Kidney epithelial cell (primary cell): Measurements from ENCODE around the gene NSUN2. TPM values are rescaled to one million over a fixed set of nuclear protein-coding genes. Genes with fewer than 3 reads are reported as not detected.
"Not testable (repeated sequence)": the region's sequence is repeated elsewhere in the genome, so short reads cannot be mapped to it uniquely, and the experiment has no call there.

ENCODE experiments used
- DNase-seq: peaks from one replicate; pipeline ENCODE4 v3.0.0-alpha.2; 2010; ENCODE audit warnings: low read depth
- H3K27me3 ChIP-seq: 2 replicates; pipeline ENCODE4 v1.6.0; 2011; ENCODE audit warnings: low read length; ENCODE audit not compliant: control insufficient read depth, insufficient read depth
- H3K36me3 ChIP-seq: 2 replicates; pipeline ENCODE4 v1.5.1; 2011; ENCODE audit warnings: low read length; ENCODE audit not compliant: control insufficient read depth, insufficient read depth
- H3K4me3 ChIP-seq: 2 replicates; pipeline ENCODE4 v1.5.1; 2011; ENCODE audit warnings: low read depth, mild to moderate bottlenecking, control low read depth, low read length
- CTCF ChIP-seq: IDR thresholded peaks from 2 replicates; pipeline ENCODE4 v1.5.1; 2011; ENCODE audit warnings: mild to moderate bottlenecking, moderate library complexity, low read length, control low read depth, inconsistent platforms; ENCODE audit not compliant: insufficient read depth, poor library complexity, severe bottlenecking
- total RNA-seq: library from RNA; depleted of rRNA; stranded (reverse); fragments of >200 nt; gene quantifications from 2 replicates; pipeline ENCODE4 v1.2.3, GENCODE V29; 2015

The NSUN2 gene
- total RNA-seq, 1 donor from 2014 or later: 62.8 TPM

GRCh38 chr5:6652025-6652424 is 19.2 kb upstream of the NSUN2 start:
- H3K36me3 ChIP-seq: no peaks in the 10 kb centered on the region
- DNase-seq: no peak
- no peak for TF ChIP-seq CTCF
- H3K4me3 ChIP-seq: no peak overlapping the region
- no peaks in the 10 kb centered on the region for H3K27me3 ChIP-seq

DNA sequence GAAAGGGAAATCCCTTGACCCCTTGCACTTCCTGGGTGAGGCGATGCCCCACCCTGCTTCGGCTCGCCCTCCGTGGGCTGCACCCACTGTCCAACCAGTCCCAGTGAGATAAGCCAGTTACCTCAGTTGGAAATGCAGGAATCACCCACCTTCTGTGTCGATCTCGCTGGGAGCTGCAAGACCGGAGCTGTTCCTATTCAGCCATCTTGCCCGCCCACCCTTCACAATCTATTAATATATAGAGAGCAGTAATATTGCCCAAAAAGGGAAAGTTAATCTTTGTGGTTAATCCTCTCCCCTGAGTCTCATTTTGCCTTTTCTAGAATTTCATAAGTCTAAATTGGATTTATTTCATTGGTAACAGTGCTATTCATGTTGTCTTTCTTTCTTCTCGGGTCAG is 16.8 kb upstream of the NSUN2 start:
- Histone ChIP-seq H3K36me3 (no peaks in the 10 kb centered on the region), H3K4me3 (no peak overlapping the region), H3K27me3 (no peaks in the 10 kb centered on the region)
- DNase-seq: no peak
- TF ChIP-seq CTCF: no peak

- no peaks in the 10 kb centered on the region for H3K27me3 ChIP-seq
- H3K36me3 ChIP-seq: no peaks in the 10 kb centered on the region
- TF ChIP-seq CTCF: no peak
- H3K4me3 ChIP-seq: no peak overlapping the region
- no peak for DNase-seq
Observed at GRCh38 chr5:6649186-6649585, 16.3 kb upstream of the NSUN2 start.

DNA sequence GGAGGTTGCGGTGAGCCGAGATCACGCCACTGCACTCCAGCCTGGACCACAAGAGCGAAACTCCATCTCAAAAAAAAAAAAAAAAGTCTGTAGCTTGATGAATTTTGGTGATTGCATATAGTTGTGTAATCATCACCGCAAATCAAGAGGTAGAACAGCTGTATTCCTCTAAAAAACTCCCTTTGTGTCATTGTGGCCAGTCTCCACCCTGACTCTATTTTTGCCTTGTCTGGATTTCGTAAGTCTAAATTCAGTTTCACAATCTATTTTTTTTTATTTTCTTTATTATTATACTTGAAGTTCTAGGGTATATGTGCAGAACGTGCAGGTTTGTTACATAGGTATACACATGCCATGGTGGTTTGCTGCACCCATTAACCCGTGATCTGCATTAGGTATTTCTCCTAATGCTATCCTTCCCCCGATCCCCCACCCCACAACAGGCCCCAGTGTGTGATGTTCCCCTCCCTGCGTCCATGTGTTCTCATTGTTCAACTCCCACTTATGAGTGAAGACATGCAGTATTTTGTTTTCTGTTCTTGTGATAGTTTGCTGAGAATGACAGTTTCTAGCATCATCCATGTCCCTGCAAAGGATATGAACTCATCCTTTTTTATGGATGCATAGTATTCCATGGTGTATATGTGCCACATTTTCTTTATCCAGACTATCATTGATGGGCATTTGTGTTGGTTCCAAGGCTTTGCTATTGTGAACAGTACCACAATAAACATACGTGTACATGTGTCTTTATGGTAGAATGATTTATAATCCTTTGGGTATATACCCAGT is 12.9 kb upstream of the NSUN2 start:
- not testable (repeated sequence) for DNase-seq

DNA sequence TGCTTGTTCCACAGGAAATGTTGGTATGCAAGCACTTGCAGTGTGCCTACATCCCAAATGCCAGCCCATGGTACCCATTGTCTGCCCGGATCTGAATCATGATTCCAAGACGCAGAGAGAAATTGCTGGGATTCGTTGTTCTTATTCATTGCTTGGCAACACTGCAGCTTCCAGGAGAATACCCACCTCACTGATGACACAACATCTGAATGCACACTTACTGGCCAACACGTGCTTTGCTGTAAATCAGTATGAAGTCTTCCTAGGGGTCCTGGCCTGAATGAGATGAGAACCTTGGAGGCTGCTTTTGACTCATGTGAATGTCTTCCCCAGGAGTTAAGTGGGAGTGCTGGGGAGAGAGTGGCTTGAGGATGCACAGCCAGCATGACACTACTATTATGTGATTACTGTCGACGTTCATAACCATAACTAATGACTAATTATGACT is 12.0 kb upstream of the NSUN2 start:
- Histone ChIP-seq H3K36me3 (no peaks in the 10 kb centered on the region), H3K4me3 (no peak overlapping the region), H3K27me3 (no peaks in the 10 kb centered on the region)
- TF ChIP-seq CTCF: no peak
- no peak for DNase-seq

More for the DNA sequence above, 12.9 kb upstream of the NSUN2 start:
- H3K27me3 ChIP-seq, H3K36me3 ChIP-seq, H3K4me3 ChIP-seq: not testable (repeated sequence)

DNA sequence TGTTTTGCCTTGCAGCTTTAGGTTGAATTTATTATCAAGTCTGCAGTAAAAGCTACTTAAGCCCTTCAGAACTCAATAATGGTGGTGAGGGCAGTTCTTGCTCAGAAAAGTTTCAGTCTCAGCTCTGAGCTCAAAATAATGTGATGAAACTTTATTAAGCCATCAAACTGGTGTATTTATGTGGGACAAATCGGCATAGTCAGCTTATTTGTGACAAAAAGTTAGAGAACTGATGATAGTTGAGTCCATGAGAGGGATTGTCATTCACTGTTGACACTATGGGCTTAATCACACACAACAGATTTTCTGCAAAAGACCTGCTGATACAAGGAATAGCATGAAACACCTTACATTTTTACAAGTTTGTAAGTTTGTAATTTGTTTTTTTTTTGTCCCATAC is 9.8 kb upstream of the NSUN2 start:
- H3K27me3 ChIP-seq: no peaks in the 10 kb centered on the region
- DNase-seq: no peak
- H3K4me3 ChIP-seq: no peak overlapping the region
- H3K36me3 ChIP-seq: no peaks in the 10 kb centered on the region
- TF ChIP-seq CTCF: no peak
